ENCODE measurements around the gene P2RY11.

Gene P2RY11

GRCh38 chr19:10113964-10114650, 2.6 kb downstream of the P2RY11 start:
- DNase-seq: no peak

GRCh38 chr19:10114651-10115391, 3.3 kb downstream of the P2RY11 start:
- no peak for DNase-seq

- DNase-seq: no peak
Measured at GRCh38 chr19:10115392-10116084, 4.0 kb downstream of the P2RY11 start.

GRCh38 chr19:10116085-10116865, 4.8 kb downstream of the P2RY11 start:
- no peak for DNase-seq

GRCh38 chr19:10116866-10117616, 5.5 kb downstream of the P2RY11 start:
- DNase-seq: no peak

GRCh38 chr19:10118960-10119359, 7.5 kb downstream of the P2RY11 start:
- DNase-seq: no peak

- no peak for DNase-seq
Measured at GRCh38 chr19:10120538-10121189, 9.2 kb downstream of the P2RY11 start.

- DNase-seq: no peak
Measured at GRCh38 chr19:10122045-10122444, 10.6 kb downstream of the P2RY11 start.

- no peak for DNase-seq
Measured at GRCh38 chr19:10124429-10124828, 12.9 kb downstream of the P2RY11 start.

GRCh38 chr19:10126213-10126639, 14.7 kb downstream of the P2RY11 start:
- DNase-seq: no peak

- no peak for DNase-seq
Measured at GRCh38 chr19:10132905-10133304, 21.4 kb downstream of the P2RY11 start.

GRCh38 chr19:10133596-10133995, 22.1 kb downstream of the P2RY11 start:
- no peak for DNase-seq

GRCh38 chr19:10134040-10134439, 22.5 kb downstream of the P2RY11 start:
- DNase-seq: no peak

- DNase-seq: no peak
Measured at GRCh38 chr19:10135551-10136334, 24.2 kb downstream of the P2RY11 start.

GRCh38 chr19:10136936-10137335, 25.4 kb downstream of the P2RY11 start:
- DNase-seq: no peak

- DNase-seq: no peak
Measured at GRCh38 chr19:10137751-10138682, 26.5 kb downstream of the P2RY11 start.

GRCh38 chr19:10138879-10139795, 27.6 kb downstream of the P2RY11 start:
- DNase-seq: no peak

- DNase-seq: no peak
Measured at GRCh38 chr19:10139952-10140351, 28.5 kb downstream of the P2RY11 start.

- DNase-seq: no peak
Measured at GRCh38 chr19:10141479-10141878, 30.0 kb downstream of the P2RY11 start.

All from left hindlimb (tissue), 1 donor.